SU-DHL-6 (cell line): ENCODE results near the gene FAM78B.

Experiments used
- EZH2phosphoT487 ChIP-seq: fragments of 200-600 bp; sonication (generic), shearing (Covaris generic); conservative IDR thresholded peaks from 2 replicates; pipeline ENCODE4 v1.6.1; 2018; ENCODE audit warnings: mild to moderate bottlenecking, antibody characterized with exemption, low read length, moderate library complexity, mixed read lengths
- TF ChIP-seq, protein P1 (sequence below): fragments of 200-600 bp; sonication (generic); IDR thresholded peaks from one replicate; pipeline ENCODE4 v1.5.1; 2017; ENCODE audit warnings: antibody characterized with exemption, mild to moderate bottlenecking, low read length, moderate library complexity; ENCODE audit not compliant: insufficient read depth, poor library complexity, severe bottlenecking

DNA sequence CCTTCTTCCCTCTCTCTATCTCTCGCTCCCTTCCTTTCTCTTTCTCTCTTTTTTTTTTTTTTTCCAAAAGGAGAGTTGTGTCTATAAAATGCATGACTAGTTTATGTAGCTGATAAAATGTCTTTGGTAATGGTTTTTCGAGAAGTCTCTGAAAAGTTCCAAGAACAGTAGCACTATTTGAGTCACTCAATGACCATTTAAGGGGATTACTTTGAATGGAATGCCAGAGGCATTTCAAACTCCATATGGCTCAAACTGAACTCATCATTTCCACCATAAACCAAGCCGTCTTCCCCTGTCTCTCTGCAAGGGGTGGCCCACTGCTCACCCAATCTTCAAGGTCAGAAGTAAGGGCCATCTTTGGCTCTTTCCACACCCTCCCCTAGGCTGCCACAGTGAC, 93.3 kb downstream of the FAM78B start:
- TF ChIP-seq, protein P1, sequence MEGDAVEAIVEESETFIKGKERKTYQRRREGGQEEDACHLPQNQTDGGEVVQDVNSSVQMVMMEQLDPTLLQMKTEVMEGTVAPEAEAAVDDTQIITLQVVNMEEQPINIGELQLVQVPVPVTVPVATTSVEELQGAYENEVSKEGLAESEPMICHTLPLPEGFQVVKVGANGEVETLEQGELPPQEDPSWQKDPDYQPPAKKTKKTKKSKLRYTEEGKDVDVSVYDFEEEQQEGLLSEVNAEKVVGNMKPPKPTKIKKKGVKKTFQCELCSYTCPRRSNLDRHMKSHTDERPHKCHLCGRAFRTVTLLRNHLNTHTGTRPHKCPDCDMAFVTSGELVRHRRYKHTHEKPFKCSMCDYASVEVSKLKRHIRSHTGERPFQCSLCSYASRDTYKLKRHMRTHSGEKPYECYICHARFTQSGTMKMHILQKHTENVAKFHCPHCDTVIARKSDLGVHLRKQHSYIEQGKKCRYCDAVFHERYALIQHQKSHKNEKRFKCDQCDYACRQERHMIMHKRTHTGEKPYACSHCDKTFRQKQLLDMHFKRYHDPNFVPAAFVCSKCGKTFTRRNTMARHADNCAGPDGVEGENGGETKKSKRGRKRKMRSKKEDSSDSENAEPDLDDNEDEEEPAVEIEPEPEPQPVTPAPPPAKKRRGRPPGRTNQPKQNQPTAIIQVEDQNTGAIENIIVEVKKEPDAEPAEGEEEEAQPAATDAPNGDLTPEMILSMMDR: no peak
- no peak for TF ChIP-seq EZH2phosphoT487
